ENCODE results near the gene RBM34. TPM values are rescaled to one million over a fixed set of nuclear protein-coding genes. Genes with fewer than 3 reads are reported as not detected.

RBM34 gene
- total and polyA plus RNA-seq, 8 donors, result 52.2 to 77.2 (median 67.3) TPM

GRCh38 chr1:235105051-235106043 lies 55.7 kb downstream of the RBM34 start:
- H3K27me3 ChIP-seq, result no peaks in the 10 kb centered on the region
- H3K4me1 ChIP-seq, result peaks cover 0 to 9% of the 10 kb centered on the region in 2 donors
- no peak overlapping the region for H3K27ac ChIP-seq
- intact Hi-C loops (cut with DNase I), result no loop called here
- no peak for DNase-seq
- H3K36me3 ChIP-seq, result peaks cover 0 to 31% of the 10 kb centered on the region in 2 donors
- H3K4me3 ChIP-seq, result no peak overlapping the region
- no peak for TF ChIP-seq CTCF (IDR thresholded peaks at IDR 0.05)
- H3K9me3 ChIP-seq, result no peaks in the 10 kb centered on the region
- ATAC-seq, result no peak

- DNase-seq (no peak), ATAC-seq (no peak)
- no peak for TF ChIP-seq CTCF (IDR thresholded peaks at IDR 0.05)
- intact Hi-C loops (cut with DNase I), result no loop called here
- peaks cover 0 to 8% of the 10 kb centered on the region in 2 donors for H3K36me3 ChIP-seq
- peaks cover 0 to 9% of the 10 kb centered on the region in 2 donors for H3K4me1 ChIP-seq
- H3K27ac ChIP-seq, result no peak overlapping the region
- H3K27me3 ChIP-seq, result no peaks in the 10 kb centered on the region
- H3K9me3 ChIP-seq, result no peaks in the 10 kb centered on the region
- no peak overlapping the region for H3K4me3 ChIP-seq
Observed at GRCh38 chr1:235102993-235103411, 58.0 kb downstream of the RBM34 start.

- Histone ChIP-seq H3K27me3 (no peaks in the 10 kb centered on the region), H3K4me3 (no peak overlapping the region), H3K4me1 (peaks cover 0 to 9% of the 10 kb centered on the region in 2 donors), H3K36me3 (peaks cover 0 to under 1% of the 10 kb centered on the region in 2 donors), H3K27ac (no peak overlapping the region), H3K9me3 (no peaks in the 10 kb centered on the region)
- ATAC-seq (no peak), DNase-seq (no peak)
- TF ChIP-seq CTCF (IDR thresholded peaks at IDR 0.05), result no peak
- intact Hi-C loops (cut with DNase I), result no loop called here
Observed at GRCh38 chr1:235102259-235102582, 58.8 kb downstream of the RBM34 start.

GRCh38 chr1:235101558-235102258 lies 59.3 kb downstream of the RBM34 start:
- Histone ChIP-seq H3K9me3 (no peaks in the 10 kb centered on the region), H3K27me3 (no peaks in the 10 kb centered on the region), H3K36me3 (no peaks in the 10 kb centered on the region), H3K4me3 (no peak overlapping the region), H3K27ac (no peak overlapping the region), H3K4me1 (peaks cover 0 to 9% of the 10 kb centered on the region in 2 donors)
- DNase-seq (no peak), ATAC-seq (no peak)
- intact Hi-C loops (cut with DNase I), result no loop called here
- TF ChIP-seq CTCF (IDR thresholded peaks at IDR 0.05), result no peak

GRCh38 chr1:235100194-235100772 lies 60.8 kb downstream of the RBM34 start:
- intact Hi-C loops (cut with DNase I), result no loop called here
- Histone ChIP-seq H3K27me3 (no peaks in the 10 kb centered on the region), H3K36me3 (no peaks in the 10 kb centered on the region), H3K9me3 (no peaks in the 10 kb centered on the region), H3K4me3 (no peak overlapping the region), H3K4me1 (peaks cover 0 to 9% of the 10 kb centered on the region in 2 donors), H3K27ac (no peak overlapping the region)
- DNase-seq (no peak), ATAC-seq (no peak)
- no peak for TF ChIP-seq CTCF (IDR thresholded peaks at IDR 0.05)

Measured in left lung (tissue), 10 donors.